WTC11 (cell line): ENCODE results near the gene NATD1. TPM values are rescaled to one million over a fixed set of nuclear protein-coding genes. Genes with fewer than 3 reads are reported as not detected.

Experiments used
- ATAC-seq: fragments of 200-7000 bp; cut with Tn5 transposase; 2 replicates; pipeline ENCODE4 v1.10.0; 2021; ENCODE audit warnings: mild to moderate bottlenecking, moderate library complexity
- CTCF ChIA-PET: fragments of 300-600 bp; sonication (Branson Sonifier 250); formaldehyde crosslinking; loops from one replicate; lab custom pipeline; 2021; ENCODE audit warnings: antibody characterized with exemption; lab: Charles Lee
- POLR2A ChIA-PET: fragments of 350-600 bp; sonication (Branson Sonifier 250); formaldehyde crosslinking; loops from one replicate; lab custom pipeline; 2021; ENCODE audit warnings: antibody characterized with exemption; lab: Charles Lee
- DNase-seq: peaks from one replicate; pipeline ENCODE4 v3.0.0; 2021; ENCODE audit warnings: low spot score
- H3K27ac Mint-ChIP-seq: 2 replicates; pipeline ENCODE4 v1.8.0; 2021; ENCODE audit warnings: mixed read lengths
- H3K27me3 Mint-ChIP-seq: 2 replicates; pipeline ENCODE4 v1.8.0; 2021; ENCODE audit warnings: low read depth, mild to moderate bottlenecking, moderate library complexity, mixed read lengths
- H3K36me3 Mint-ChIP-seq: 2 replicates; pipeline ENCODE4 v1.8.0; 2021; ENCODE audit warnings: mixed read lengths
- H3K4me1 Mint-ChIP-seq: 2 replicates; pipeline ENCODE4 v1.8.0; 2022; ENCODE audit warnings: mixed read lengths
- H3K4me3 Mint-ChIP-seq: 2 replicates; pipeline ENCODE4 v1.8.0; 2021; ENCODE audit warnings: mild to moderate bottlenecking, moderate library complexity, mixed read lengths
- H3K9me3 Mint-ChIP-seq: 2 replicates; pipeline ENCODE4 v1.8.0; 2021; ENCODE audit warnings: mixed read lengths
- FOXK1 ChIP-seq: sonication (generic); formaldehyde crosslinking; IDR thresholded peaks from 2 replicates; pipeline ENCODE4 v1.8.0; 2022; ENCODE audit warnings: mild to moderate bottlenecking, moderate library complexity, missing genetic modification reagents
- GRHL2 ChIP-seq: fragments of 250-450 bp; sonication (Bioruptor Pico); IDR thresholded peaks from 2 replicates; pipeline ENCODE4 v1.8.0; 2022; ENCODE audit warnings: mild to moderate bottlenecking, moderate library complexity; ENCODE audit not compliant: insufficient replicate concordance, severe bottlenecking
- IRF2 ChIP-seq: sonication (generic); formaldehyde crosslinking; IDR thresholded peaks from 2 replicates; pipeline ENCODE4 v1.8.0; 2022; ENCODE audit warnings: low read depth, missing genetic modification reagents, borderline replicate concordance
- MYBL2 ChIP-seq: sonication (generic); formaldehyde crosslinking; IDR thresholded peaks from 2 replicates; pipeline ENCODE4 v1.8.1; 2023; ENCODE audit warnings: mild to moderate bottlenecking, moderate library complexity, missing genetic modification reagents
- NFYB ChIP-seq: sonication (generic); formaldehyde crosslinking; conservative IDR thresholded peaks from 2 replicates; pipeline ENCODE4 v1.8.0; 2022; ENCODE audit warnings: low read depth, missing genetic modification reagents
- OVOL2 ChIP-seq: fragments of 250-450 bp; sonication (Bioruptor Pico); IDR thresholded peaks from 2 replicates; pipeline ENCODE4 v1.9.0; 2021; ENCODE audit warnings: mild to moderate bottlenecking, borderline replicate concordance
- RORB ChIP-seq: fragments of 250-450 bp; sonication (Bioruptor Pico); IDR thresholded peaks from 2 replicates; pipeline ENCODE4 v1.9.0; 2021; ENCODE audit warnings: mild to moderate bottlenecking
- SMAD3 ChIP-seq: sonication (generic); formaldehyde crosslinking; IDR thresholded peaks from 2 replicates; pipeline ENCODE4 v1.8.0; 2022; ENCODE audit warnings: missing genetic modification reagents, mild to moderate bottlenecking, borderline replicate concordance
- TCF7 ChIP-seq: sonication (generic); formaldehyde crosslinking; IDR thresholded peaks from 2 replicates; pipeline ENCODE4 v1.8.0; 2022; ENCODE audit warnings: mild to moderate bottlenecking, low read depth, missing genetic modification reagents, moderate library complexity
- TEAD4 ChIP-seq: sonication (generic); formaldehyde crosslinking; IDR thresholded peaks from 2 replicates; pipeline ENCODE4 v1.8.0; 2022; ENCODE audit warnings: mild to moderate bottlenecking, missing genetic modification reagents
- ZNF138 ChIP-seq: sonication (generic); formaldehyde crosslinking; conservative IDR thresholded peaks from 2 replicates; pipeline ENCODE4 v1.8.1; 2022; ENCODE audit warnings: mild to moderate bottlenecking, moderate library complexity, missing genetic modification reagents
- ZNF671 ChIP-seq: fragments of 250-450 bp; sonication (Bioruptor Pico); IDR thresholded peaks from 2 replicates; pipeline ENCODE4 v1.8.0; 2021; ENCODE audit warnings: mild to moderate bottlenecking
- total RNA-seq: library from RNA; stranded (reverse); gene quantifications from 3 replicates; pipeline ENCODE4 v1.2.3, GENCODE V29; 2021
- TF ChIP-seq, protein P1 (sequence below): sonication (generic); formaldehyde crosslinking; conservative IDR thresholded peaks from 2 replicates; pipeline ENCODE4 v1.8.1; 2023; ENCODE audit warnings: mild to moderate bottlenecking, low read depth, missing genetic modification reagents, moderate library complexity
- TF ChIP-seq, protein P2 (sequence below): fragments of 250-450 bp; sonication (Bioruptor Pico); IDR thresholded peaks from 2 replicates; pipeline ENCODE4 v1.9.0; 2021; ENCODE audit warnings: moderate library complexity, mild to moderate bottlenecking, inconsistent platforms, borderline replicate concordance
- TF ChIP-seq, protein P3 (sequence below): sonication (generic); formaldehyde crosslinking; conservative IDR thresholded peaks from 2 replicates; pipeline ENCODE4 v1.8.1; 2022; ENCODE audit warnings: mild to moderate bottlenecking, missing genetic modification reagents
- TF ChIP-seq, protein P4 (sequence below): fragments of 250-450 bp; sonication (Bioruptor Pico); conservative IDR thresholded peaks from 2 replicates; pipeline ENCODE4 v1.9.0; 2021; ENCODE audit warnings: mild to moderate bottlenecking

The NATD1 gene
- total RNA-seq, 1 experiment from 2014 or later = 10.1 TPM

DNA sequence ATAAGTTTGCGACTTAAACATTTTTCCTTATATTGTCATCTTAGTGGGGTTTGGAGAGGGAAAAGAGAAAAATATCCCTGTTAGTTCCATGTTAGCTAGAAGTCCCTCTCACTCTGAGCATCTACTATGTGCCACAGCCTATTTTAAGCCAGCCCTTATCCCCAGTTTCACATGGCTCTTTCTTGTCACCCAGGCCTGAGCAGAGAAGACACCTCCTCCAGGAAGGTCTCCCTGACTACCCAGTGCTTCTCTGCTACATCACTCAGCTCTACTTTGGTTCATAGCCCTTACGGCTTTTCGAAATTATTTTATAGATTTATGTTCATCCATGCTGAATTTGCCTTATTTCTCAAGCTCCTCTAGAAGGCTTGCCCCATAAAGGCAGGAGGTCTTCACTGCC, 24.1 kb upstream of the NATD1 start:
- Mint-ChIP-seq H3K9me3 (no peaks in the 10 kb centered on the region), H3K27me3 (peaks cover 64% of the 10 kb centered on the region), H3K4me1 (peaks cover 9% of the 10 kb centered on the region), H3K4me3 (no peak overlapping the region), H3K27ac (no peak overlapping the region), H3K36me3 (no peaks in the 10 kb centered on the region)
- ATAC-seq = no peak
- CTCF ChIA-PET = interaction anchor here (2.1 to 2.7 kb wide), 2 partner anchors 149 to 178 kb away, joined by 6 to 15 read pairs; no protein-coding TSS in a partner anchor
- no peak for DNase-seq
- POLR2A ChIA-PET = no interaction called here
- no peak for TF ChIP-seq ZNF138
- TF ChIP-seq MYBL2 (CRISPR knock-in tag) = no peak
- TF ChIP-seq, protein P1, sequence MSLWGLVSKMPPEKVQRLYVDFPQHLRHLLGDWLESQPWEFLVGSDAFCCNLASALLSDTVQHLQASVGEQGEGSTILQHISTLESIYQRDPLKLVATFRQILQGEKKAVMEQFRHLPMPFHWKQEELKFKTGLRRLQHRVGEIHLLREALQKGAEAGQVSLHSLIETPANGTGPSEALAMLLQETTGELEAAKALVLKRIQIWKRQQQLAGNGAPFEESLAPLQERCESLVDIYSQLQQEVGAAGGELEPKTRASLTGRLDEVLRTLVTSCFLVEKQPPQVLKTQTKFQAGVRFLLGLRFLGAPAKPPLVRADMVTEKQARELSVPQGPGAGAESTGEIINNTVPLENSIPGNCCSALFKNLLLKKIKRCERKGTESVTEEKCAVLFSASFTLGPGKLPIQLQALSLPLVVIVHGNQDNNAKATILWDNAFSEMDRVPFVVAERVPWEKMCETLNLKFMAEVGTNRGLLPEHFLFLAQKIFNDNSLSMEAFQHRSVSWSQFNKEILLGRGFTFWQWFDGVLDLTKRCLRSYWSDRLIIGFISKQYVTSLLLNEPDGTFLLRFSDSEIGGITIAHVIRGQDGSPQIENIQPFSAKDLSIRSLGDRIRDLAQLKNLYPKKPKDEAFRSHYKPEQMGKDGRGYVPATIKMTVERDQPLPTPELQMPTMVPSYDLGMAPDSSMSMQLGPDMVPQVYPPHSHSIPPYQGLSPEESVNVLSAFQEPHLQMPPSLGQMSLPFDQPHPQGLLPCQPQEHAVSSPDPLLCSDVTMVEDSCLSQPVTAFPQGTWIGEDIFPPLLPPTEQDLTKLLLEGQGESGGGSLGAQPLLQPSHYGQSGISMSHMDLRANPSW (CRISPR knock-in tag) = no peak
- TF ChIP-seq TEAD4 (CRISPR knock-in tag) = no peak
- no peak for TF ChIP-seq NFYB (CRISPR knock-in tag)
- TF ChIP-seq OVOL2 (CRISPR knock-in tag) = no peak
- no peak for TF ChIP-seq FOXK1 (CRISPR knock-in tag)
- TF ChIP-seq RORB (CRISPR knock-in tag) = no peak
- TF ChIP-seq TCF7 (CRISPR knock-in tag) = no peak
- no peak for TF ChIP-seq ZNF671
- no peak for TF ChIP-seq GRHL2 (CRISPR knock-in tag)

DNA sequence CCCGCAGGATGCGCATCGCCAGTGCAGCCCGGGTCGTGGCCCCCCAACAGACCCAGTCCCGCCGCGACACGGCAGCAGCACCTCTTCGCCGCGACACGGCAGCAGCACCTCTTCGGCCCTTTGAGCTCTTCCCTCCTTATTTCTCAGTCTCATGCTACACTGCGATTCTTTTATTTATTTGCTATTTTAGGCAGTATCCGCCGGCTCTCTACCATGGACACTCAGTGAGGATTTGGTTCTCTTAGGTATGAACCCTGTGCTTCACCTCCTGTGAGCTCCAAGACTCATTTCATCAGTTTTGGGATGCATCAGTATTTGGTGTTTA, 23.0 kb upstream of the NATD1 start:
- Mint-ChIP-seq H3K36me3 (no peaks in the 10 kb centered on the region), H3K4me3 (peak overlapping the region; percentile 76)

More for the DNA sequence above, 23.0 kb upstream of the NATD1 start:
- DNase-seq (no peak), ATAC-seq (no peak)
- Mint-ChIP-seq H3K4me1 (peaks cover 9% of the 10 kb centered on the region), H3K27me3 (peaks cover 53% of the 10 kb centered on the region), H3K27ac (no peak overlapping the region), H3K9me3 (no peaks in the 10 kb centered on the region)
- TF ChIP-seq, protein P2, sequence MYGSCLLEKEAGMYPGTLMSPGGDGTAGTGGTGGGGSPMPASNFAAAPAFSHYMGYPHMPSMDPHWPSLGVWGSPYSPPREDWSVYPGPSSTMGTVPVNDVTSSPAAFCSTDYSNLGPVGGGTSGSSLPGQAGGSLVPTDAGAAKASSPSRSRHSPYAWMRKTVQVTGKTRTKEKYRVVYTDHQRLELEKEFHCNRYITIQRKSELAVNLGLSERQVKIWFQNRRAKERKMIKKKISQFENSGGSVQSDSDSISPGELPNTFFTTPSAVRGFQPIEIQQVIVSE = no peak
- TF ChIP-seq, protein P3, sequence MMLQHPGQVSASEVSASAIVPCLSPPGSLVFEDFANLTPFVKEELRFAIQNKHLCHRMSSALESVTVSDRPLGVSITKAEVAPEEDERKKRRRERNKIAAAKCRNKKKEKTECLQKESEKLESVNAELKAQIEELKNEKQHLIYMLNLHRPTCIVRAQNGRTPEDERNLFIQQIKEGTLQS = no peak
- TF ChIP-seq IRF2 (CRISPR knock-in tag) (0 out of 2 replicates have a peak, but pooled peaks have one; percentile 9), SMAD3 (CRISPR knock-in tag) (no peak), FOXK1 (CRISPR knock-in tag) (no peak)
- TF ChIP-seq, protein P4, sequence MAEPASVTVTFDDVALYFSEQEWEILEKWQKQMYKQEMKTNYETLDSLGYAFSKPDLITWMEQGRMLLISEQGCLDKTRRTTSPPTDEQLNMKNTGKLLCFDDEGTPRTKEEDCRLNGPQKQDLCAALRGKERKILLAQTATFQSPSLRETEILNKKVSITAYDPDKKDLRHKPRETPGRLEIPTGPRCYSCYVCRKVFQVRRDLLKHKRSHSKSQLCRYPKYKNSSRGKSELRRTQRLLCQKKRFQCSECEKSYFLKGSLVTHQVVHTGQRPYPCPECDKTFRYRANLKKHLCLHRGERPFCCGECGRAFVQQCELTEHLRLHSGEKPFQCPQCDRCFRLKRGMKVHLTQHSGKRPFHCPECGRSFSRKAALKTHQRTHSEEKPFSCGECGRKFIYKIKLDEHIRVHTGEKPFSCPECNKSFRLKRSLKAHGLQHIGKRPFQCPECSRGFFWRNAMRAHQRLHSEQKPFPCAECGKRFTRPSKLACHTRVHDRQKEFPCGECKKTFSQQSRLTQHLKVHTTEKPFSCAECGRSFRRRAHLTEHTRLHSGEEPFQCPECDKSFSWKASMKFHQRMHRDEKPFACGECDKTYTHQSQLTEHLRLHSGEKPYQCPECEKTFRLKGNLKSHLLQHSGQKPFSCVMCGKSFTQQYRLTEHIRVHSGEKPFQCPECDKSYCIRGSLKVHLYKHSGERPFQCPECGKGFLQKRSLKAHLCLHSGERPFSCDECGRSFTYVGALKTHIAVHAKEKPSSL (CRISPR knock-in tag) = no peak
- ChIA-PET CTCF (interaction anchor here (0.6 to 2.7 kb wide), 15 partner anchors 9 to 283 kb away, joined by 3 to 15 read pairs (median 5); no protein-coding TSS in a partner anchor), POLR2A (interaction anchor here (1.1 kb wide), 1 partner anchor 233 kb away, joined by 5 read pairs; the partner anchor contains the start of gene USP22)
